MCF 10A (cell line): ENCODE measurements around the gene SCNN1B. TPM values are rescaled to one million over a fixed set of nuclear protein-coding genes. Genes with fewer than 3 reads are reported as not detected.

ENCODE experiments used
- BruUV-seq: library from RNA; stranded (reverse); fragments of 400-500 nt; replicated peaks from 2 replicates; lab custom pipeline; 2021; lab: Mats Ljungman, UMichigan
- CTCF ChIA-PET: fragments of 300-600 bp; sonication (Branson Sonifier 250); formaldehyde crosslinking; extraction: SDS; loops from one replicate; lab custom pipeline; 2021; ENCODE audit warnings: antibody characterized with exemption, inconsistent platforms; lab: Yijun Ruan, JAX
- POLR2A ChIA-PET: fragments of 300-600, 350-650 bp; sonication (Branson Sonifier 250); formaldehyde crosslinking; extraction: SDS; loops from one replicate; lab custom pipeline; 2020; ENCODE audit warnings: antibody characterized with exemption, inconsistent platforms; lab: Yijun Ruan, JAX
- DNase-seq: peaks from one replicate; pipeline ENCODE4 v3.0.0-alpha.2; 2018; ENCODE audit not compliant: unreplicated experiment
- H3K27ac Mint-ChIP-seq: one replicate; pipeline ENCODE4 v1.8.0; 2022; ENCODE audit warnings: mild to moderate bottlenecking, low read depth, mixed read lengths; ENCODE audit not compliant: unreplicated experiment
- H3K27me3 Mint-ChIP-seq: one replicate; pipeline ENCODE4 v1.8.0; 2022; ENCODE audit warnings: mixed read lengths; ENCODE audit not compliant: insufficient read depth, unreplicated experiment
- H3K36me3 Mint-ChIP-seq: one replicate; pipeline ENCODE4 v1.8.0; 2022; ENCODE audit warnings: mild to moderate bottlenecking, moderate library complexity, mixed read lengths; ENCODE audit not compliant: insufficient read depth, unreplicated experiment
- H3K4me1 Mint-ChIP-seq: one replicate; pipeline ENCODE4 v1.8.0; 2022; ENCODE audit warnings: mixed read lengths; ENCODE audit not compliant: insufficient read depth, unreplicated experiment
- H3K4me3 Mint-ChIP-seq: one replicate; pipeline ENCODE4 v1.8.0; 2022; ENCODE audit warnings: mild to moderate bottlenecking, moderate library complexity, mixed read lengths; ENCODE audit not compliant: unreplicated experiment
- H3K9me3 Mint-ChIP-seq: one replicate; pipeline ENCODE4 v1.8.0; 2022; ENCODE audit warnings: mixed read lengths; ENCODE audit not compliant: unreplicated experiment
- CTCF ChIP-seq: fragments of 200-600 bp; IDR thresholded peaks from one replicate; pipeline ENCODE4 v1.8.0; 2022; ENCODE audit warnings: antibody characterized with exemption, mild to moderate bottlenecking; ENCODE audit not compliant: unreplicated experiment
- intact Hi-C: fragments of 100-400 bp; cut with micrococcal nuclease; formaldehyde crosslinking; loops from 2 replicates; pipeline ENCODE4 v1.14.1; 2022
- total RNA-seq: library from RNA; stranded (reverse); gene quantifications from 2 replicates; pipeline ENCODE4 v1.2.3, GENCODE V29; 2022

SCNN1B gene
- total RNA-seq, 1 experiment from 2014 or later = 12.5 TPM

DNA sequence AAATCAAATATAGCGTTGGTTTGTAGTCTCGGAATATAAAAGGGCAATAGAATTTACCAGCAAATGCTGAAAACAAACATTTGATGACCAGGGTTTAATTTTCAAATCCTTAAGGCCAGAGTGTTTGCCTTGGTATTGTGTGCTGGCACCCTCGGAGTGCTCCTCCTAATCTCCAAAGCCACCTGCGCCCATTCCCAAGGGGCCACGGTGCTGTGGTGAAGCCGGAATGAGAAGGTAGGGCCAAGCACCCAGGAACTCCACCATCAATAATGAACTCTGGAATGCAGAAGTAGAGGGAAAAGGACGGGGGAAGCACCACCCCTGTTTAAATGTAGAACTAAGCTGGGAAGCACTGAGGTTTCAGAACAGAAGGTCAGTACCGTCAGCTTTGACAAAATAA lies 99.0 kb downstream of the SCNN1B start:
- BruUV-seq = no TSS peak
- intact Hi-C loops = no loop called here
- Mint-ChIP-seq H3K36me3 (peaks cover 55% of the 10 kb centered on the region), H3K9me3 (no peaks in the 10 kb centered on the region), H3K4me1 (no peaks in the 10 kb centered on the region), H3K27me3 (no peaks in the 10 kb centered on the region), H3K4me3 (no peak overlapping the region), H3K27ac (no peak overlapping the region)
- no peak for TF ChIP-seq CTCF
- DNase-seq = no peak
- ChIA-PET CTCF (interaction anchor here (0.8 kb wide), 1 partner anchor 35 kb away, joined by 6 read pairs; no protein-coding TSS in a partner anchor), POLR2A (no interaction called here)

- Mint-ChIP-seq H3K4me1 (no peaks in the 10 kb centered on the region), H3K4me3 (no peak overlapping the region), H3K27ac (peak overlapping the region; percentile 25), H3K27me3 (no peaks in the 10 kb centered on the region), H3K36me3 (peaks cover 61% of the 10 kb centered on the region), H3K9me3 (no peaks in the 10 kb centered on the region)
- no TSS peak for BruUV-seq
- DNase-seq = no peak
- TF ChIP-seq CTCF = no peak
- POLR2A ChIA-PET = no interaction called here
- intact Hi-C loops = no loop called here
- CTCF ChIA-PET = interaction anchor here (0.8 kb wide), 1 partner anchor 34 kb away, joined by 6 read pairs; no protein-coding TSS in a partner anchor
Measured at GRCh38 chr16:23402100-23402499, 100.0 kb downstream of the SCNN1B start.

DNA sequence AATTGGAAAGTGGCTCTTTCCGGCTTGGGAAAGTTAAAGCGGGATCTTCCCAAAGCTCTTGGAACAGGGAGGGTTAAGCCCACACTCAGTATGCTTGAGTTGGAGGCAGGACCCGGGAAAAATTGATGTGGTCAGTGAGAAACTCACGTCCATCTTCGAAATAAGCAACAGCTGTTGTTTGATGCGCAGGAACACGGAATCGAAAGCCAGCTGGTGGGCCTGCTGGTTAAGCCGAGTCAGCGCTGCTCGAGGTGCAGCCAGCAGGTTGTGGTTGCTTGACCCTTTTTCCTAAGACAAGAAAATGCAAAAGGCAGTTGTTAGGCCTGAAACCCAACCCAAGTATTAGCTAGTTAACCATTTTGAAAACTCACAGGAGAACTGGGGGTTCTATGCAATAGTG lies 101.4 kb downstream of the SCNN1B start:
- POLR2A ChIA-PET = interaction anchor here (1.3 to 1.8 kb wide), 3 partner anchors 10 to 20 kb away, joined by 5 to 9 read pairs (median 6); no protein-coding TSS in a partner anchor
- H3K27ac Mint-ChIP-seq = no peak overlapping the region
- CTCF ChIA-PET = interaction anchor here (0.9 to 1.2 kb wide), 3 partner anchors 11 to 40 kb away, joined by 3 to 4 read pairs (median 3); no protein-coding TSS in a partner anchor
- TF ChIP-seq CTCF = no peak
- no peaks in the 10 kb centered on the region for H3K27me3 Mint-ChIP-seq
- intact Hi-C loops = no loop called here
- no peaks in the 10 kb centered on the region for H3K9me3 Mint-ChIP-seq
- no peaks in the 10 kb centered on the region for H3K4me1 Mint-ChIP-seq
- no peak for DNase-seq
- H3K36me3 Mint-ChIP-seq = peaks cover 59% of the 10 kb centered on the region
- no TSS peak for BruUV-seq
- H3K4me3 Mint-ChIP-seq = no peak overlapping the region

GRCh38 chr16:23406024-23406423 lies 103.9 kb downstream of the SCNN1B start:
- H3K27me3 Mint-ChIP-seq = no peaks in the 10 kb centered on the region
- intact Hi-C loops = no loop called here
- DNase-seq = no peak
- no peak overlapping the region for H3K4me3 Mint-ChIP-seq
- CTCF ChIA-PET = no interaction called here
- no peaks in the 10 kb centered on the region for H3K9me3 Mint-ChIP-seq
- H3K36me3 Mint-ChIP-seq = peaks cover 57% of the 10 kb centered on the region
- no peaks in the 10 kb centered on the region for H3K4me1 Mint-ChIP-seq
- TF ChIP-seq CTCF = no peak
- no TSS peak for BruUV-seq
- no peak overlapping the region for H3K27ac Mint-ChIP-seq
- POLR2A ChIA-PET = interaction anchor here (1.1 to 1.2 kb wide), 2 partner anchors 9 to 18 kb away, joined by 3 to 6 read pairs; no protein-coding TSS in a partner anchor
